GM18519 (cell line): ENCODE results near the gene POU2AF1.

Experiments
- ATAC-seq: cut with Tn5 transposase; IDR thresholded peaks from one replicate; pipeline ENCODE4 v1.9.1; 2021; ENCODE audit warnings: mild to moderate bottlenecking, moderate library complexity; ENCODE audit not compliant: unreplicated experiment, low FRiP score

POU2AF1 gene

GRCh38 chr11:111363985-111364384 is 15.1 kb downstream of the POU2AF1 start:
- ATAC-seq = no peak

- no peak for ATAC-seq
Measured at GRCh38 chr11:111362887-111363411, 16.1 kb downstream of the POU2AF1 start.

DNA sequence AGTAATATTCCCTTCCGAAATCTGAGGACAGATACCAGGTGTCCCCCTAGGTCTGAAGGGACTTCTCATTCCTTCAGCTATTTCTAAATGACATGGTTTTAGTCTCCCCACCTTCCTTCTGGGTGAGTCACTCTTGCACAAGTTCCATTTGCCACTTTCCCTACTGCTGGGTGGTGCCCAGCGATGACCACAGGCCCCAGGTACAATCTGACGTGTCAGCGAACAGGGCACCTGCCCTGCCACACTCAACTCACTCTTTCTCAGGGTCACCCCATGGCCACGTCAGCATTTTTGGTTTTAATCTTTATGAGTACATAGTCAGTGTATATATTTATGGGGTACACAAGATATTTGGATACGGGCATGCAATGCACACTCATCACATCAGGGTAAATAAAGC is 17.2 kb downstream of the POU2AF1 start:
- no peak for ATAC-seq

DNA sequence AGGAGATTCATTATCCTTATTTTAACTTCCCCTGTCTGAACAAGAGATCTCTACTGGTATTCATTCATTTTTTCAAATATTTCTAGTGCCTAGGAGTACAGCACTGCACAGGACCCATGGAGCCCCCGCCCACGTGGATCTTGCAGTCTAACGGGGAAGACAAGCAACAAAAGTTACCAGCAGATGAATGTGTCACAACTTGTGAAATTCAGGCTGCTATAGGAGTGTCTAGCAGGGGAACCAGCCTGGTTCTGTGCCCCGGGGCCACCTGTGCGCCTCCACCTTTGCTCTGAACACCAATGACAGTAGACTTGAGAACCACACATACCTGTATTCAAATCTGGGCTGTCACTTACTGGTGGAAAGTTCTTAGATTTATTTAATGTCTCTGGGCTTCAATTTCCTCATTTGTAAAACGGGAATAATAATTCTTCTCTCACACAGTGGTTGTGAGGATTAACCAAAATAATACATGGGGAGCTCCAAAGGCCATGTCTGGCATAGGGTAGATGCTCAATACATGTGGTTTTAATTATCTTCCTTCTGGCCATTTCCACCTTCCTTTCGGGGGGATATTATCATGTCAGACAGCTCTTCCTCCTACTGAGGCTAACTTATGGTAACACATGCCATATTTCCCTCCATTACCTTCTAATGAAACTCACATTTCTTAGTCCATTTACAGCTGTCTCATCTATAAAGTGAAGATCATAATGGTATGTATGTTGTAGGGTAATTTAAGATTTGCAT is 17.8 kb downstream of the POU2AF1 start:
- ATAC-seq = no peak

- ATAC-seq = no peak
Measured at GRCh38 chr11:111360150-111361043, 18.7 kb downstream of the POU2AF1 start.

DNA sequence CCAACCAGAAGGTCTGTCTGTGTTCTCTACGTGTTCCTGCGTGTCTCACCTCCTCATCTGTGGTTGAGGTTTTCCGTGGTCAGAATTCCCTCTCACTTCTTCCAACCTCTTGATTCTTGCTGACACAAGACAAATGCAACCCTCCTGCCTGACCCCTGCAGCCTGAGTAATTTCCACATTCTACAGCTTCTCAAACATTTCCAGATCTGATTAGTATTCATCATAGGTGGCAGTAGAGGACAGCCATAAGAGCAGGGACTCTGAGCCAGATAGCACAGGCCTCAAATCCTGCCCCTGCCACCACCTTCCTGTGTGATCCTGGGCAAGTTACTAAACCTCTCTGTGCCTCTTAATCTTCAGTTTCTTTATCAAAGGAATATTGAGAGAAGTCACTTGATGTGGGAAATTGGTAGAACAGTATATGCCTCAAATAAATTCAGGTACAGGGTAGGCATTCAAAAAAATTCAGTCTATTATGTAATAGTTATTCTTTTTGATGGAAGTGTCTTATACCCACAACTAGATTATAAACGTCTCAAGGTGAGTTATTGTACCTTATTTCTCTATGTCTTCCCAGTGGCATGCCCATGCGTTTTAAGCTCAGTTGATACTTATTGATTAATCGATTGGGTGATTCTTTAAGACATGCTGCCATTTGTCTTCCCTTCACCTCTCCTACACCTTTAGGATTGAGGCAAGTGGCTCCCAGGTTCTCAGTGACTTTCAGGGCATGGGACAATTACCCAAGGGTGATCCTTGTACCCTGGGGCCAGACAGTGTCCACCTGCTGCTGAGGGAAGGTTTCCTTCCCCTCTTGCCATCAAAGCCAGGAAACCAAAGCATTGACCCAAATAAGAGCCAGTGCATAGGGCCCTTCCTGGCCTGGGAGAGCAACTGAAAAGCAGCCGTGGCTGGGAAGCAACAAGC is 19.6 kb downstream of the POU2AF1 start:
- ATAC-seq = no peak

DNA sequence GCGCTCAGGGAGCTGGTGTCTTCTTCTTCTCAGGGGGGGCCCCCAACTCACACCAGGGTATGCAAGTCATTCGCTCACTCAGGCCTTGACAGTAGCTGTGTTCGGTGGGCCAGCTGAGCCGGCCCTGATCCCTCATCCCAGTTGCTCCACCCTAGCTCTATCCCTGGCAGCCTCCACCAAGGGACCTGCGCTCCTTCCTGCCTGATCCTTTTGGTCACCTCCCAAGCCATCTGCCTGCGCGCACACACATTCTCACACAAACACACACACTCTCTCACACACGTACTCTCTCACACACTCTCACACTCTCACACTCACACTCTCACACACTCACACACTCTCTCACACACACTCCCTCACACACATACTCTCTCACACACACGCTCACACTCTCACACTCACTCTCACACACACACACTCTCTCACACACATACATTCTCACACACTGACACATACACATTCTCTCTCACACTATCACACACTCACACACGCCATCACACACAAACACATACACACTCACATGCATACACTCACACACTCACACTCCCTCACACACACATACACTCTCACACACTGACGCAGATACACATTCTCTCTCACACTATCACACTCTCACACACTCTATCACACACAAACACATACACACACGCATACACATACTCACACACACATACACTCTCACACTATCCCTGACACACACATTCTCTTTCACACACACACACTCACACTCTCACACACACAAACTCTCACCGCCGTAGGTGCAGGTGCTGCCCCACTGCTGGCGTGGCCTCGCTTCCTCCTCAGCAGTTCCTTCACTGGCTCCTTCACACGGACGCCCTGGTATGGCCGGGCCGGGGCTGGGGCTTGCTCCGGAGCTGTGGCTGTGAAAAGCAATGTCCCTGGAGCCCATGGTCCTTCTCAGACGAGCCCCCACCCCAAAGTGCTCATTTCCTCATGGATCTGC is 20.8 kb downstream of the POU2AF1 start:
- ATAC-seq = no peak

DNA sequence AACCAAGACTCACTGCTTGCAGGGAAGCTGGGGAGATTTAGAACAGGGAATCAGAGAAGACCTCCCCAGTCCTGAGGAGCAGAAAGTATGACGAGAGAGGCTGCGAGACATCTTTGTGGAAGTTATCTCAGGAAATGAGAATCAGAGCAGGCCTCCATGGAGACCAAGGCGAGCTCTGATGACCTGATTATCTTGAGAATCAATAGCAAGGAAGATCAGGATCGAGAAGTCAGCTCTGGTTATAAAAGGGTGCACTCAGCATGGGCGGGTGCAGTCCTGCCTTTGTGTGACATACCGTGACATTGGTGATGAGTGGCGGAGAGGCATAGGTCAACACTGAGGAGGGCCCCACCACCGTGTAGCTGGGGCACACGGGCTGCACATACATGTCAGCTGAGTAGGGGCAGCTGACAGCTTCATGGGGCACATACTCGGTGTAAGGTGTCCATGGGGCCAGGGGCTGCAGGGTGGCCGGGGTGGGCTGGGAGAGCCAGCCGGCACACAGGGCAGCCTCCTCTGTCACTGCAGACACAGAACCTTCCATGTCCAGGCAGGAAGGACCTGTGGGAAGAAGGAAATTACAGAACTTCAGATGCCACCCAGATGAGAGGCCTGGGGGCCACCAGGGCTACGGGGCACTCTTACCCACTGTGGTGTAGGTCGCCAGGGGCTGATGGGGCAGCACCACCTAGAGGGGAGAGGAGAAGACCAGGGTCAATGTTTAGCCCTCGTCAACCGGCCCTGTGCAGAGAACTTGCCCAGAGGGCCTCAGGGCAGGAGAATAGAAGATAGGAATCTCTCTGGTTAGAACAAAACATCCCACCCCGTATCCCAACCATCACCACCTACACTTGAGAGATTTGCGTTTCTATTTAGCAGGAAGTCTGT is 21.7 kb downstream of the POU2AF1 start:
- no peak for ATAC-seq

- ATAC-seq = no peak
Measured at GRCh38 chr11:111356660-111357048, 22.4 kb downstream of the POU2AF1 start.

- ATAC-seq = no peak
Measured at GRCh38 chr11:111355956-111356659, 23.0 kb downstream of the POU2AF1 start.

- no peak for ATAC-seq
Measured at GRCh38 chr11:111355101-111355500, 24.0 kb downstream of the POU2AF1 start.

DNA sequence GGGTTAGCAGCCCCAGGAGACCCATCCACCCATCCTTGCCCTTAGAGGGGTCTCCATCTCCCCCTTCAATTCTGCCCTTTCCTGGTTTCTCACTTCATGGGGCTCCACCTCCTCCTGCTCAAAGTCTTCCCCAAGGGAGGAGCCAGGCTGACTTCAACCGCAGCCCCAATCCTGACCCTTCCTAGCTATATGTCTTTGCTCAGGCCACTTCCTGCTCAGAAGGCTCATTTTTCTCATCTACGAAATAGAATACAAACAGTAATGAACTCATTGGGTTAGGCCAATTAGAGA is 24.5 kb downstream of the POU2AF1 start:
- ATAC-seq = no peak

GRCh38 chr11:111353776-111354600 is 25.1 kb downstream of the POU2AF1 start:
- ATAC-seq = no peak

DNA sequence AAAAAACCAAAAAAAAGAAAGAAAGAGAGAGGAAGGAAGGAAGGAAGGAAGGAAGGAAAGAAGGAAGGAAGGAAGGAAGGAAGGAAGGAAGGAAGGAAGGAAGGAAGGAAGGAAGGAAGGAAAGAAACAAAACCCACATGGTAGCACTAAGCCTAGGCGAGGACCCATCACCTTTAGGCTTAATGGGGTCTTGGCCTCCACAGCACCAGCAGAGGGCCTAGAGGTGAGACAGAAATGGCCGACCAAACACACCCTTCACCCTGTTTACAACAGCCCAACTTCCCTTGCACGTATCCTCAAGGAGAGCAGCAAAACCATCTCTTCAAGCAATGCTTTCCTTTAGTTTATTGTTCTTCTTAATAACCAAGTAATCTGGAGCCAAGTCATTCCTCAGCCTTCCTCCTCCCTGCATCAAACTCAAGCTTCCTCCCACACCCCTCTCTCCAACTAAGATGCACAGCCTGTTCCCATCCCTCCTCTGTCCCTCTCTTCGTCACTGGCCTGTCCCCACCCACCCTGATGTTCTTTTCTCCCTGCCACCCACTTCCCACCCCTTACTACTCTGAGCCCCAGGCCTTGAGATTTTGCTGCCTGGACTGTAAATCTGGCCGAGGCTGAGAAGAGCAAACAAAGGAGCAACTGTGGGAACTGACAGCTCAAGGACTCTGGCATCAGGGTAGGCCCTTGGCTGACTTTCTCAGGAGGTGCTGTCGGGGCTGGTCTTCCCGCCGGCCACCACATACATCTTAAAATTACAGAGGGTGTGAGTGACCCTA is 26.0 kb downstream of the POU2AF1 start:
- ATAC-seq = no peak

GRCh38 chr11:111352231-111352746 is 26.8 kb downstream of the POU2AF1 start:
- no peak for ATAC-seq

DNA sequence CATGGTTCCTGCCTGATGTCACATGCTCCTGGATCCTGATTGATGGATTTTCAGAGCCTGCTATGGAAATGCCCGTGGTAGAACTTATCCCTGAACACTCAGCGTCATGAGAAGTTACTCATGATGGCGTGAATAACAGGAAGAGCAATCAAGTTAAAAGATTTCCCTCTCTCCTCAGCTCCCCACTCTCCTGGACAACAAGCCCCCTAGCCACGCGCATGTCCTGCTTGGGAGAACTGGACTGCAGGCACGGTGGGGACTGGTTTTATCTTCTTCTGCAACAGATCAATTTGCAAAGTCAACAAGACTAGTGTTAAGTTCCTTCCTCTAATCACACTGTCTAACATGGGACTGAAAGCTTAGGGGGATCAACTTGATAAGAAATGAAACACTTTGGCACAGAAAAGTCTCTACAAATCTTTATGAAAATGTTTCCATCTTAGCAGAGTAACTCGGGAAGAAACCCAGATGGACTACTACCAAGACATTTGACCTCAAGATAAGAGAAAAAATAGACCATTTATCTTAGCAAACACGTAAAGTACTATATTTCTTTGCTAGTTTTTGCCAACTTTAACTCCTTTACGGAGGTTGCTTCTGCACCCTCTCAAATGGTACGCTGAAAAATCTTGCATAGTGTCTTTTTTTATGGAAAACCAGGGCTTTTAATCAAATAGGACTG is 27.6 kb downstream of the POU2AF1 start:
- no peak for ATAC-seq
